ENCODE data around the gene DIS3L2.
"Not testable (repeated sequence)": the region's sequence is repeated elsewhere in the genome, so short reads cannot be mapped to it uniquely, and the experiment has no call there.

DIS3L2 gene

GRCh38 chr2:232336981-232337720, 375.6 kb downstream of the DIS3L2 start:
- no peak for DNase-seq

GRCh38 chr2:232338094-232338758, 376.7 kb downstream of the DIS3L2 start:
- not testable (repeated sequence) for DNase-seq

GRCh38 chr2:232338759-232339106, 377.2 kb downstream of the DIS3L2 start:
- DNase-seq = no peak

GRCh38 chr2:232339121-232340081, 377.9 kb downstream of the DIS3L2 start:
- DNase-seq = no peak

GRCh38 chr2:232340171-232340935, 378.8 kb downstream of the DIS3L2 start:
- no peak for DNase-seq

GRCh38 chr2:232341061-232341738, 379.7 kb downstream of the DIS3L2 start:
- DNase-seq = no peak

- DNase-seq = no peak
Measured at GRCh38 chr2:232341739-232342126, 380.2 kb downstream of the DIS3L2 start.

- DNase-seq = no peak
Measured at GRCh38 chr2:232342635-232343565, 381.4 kb downstream of the DIS3L2 start.

- no peak for DNase-seq
Measured at GRCh38 chr2:232343821-232344220, 382.3 kb downstream of the DIS3L2 start.

- DNase-seq = no peak
Measured at GRCh38 chr2:232345251-232345650, 383.7 kb downstream of the DIS3L2 start.

GRCh38 chr2:232347369-232347768, 385.9 kb downstream of the DIS3L2 start:
- DNase-seq = no peak

GRCh38 chr2:232348936-232349335, 387.4 kb downstream of the DIS3L2 start:
- DNase-seq = no peak

- DNase-seq = no peak
Measured at GRCh38 chr2:232349546-232349945, 388.0 kb downstream of the DIS3L2 start.

GRCh38 chr2:232349946-232350635, 388.6 kb downstream of the DIS3L2 start:
- no peak for DNase-seq

GRCh38 chr2:232350804-232351685, 389.5 kb downstream of the DIS3L2 start:
- no peak for DNase-seq

- DNase-seq = no peak
Measured at GRCh38 chr2:232351686-232352510, 390.4 kb downstream of the DIS3L2 start.

GRCh38 chr2:232352511-232353091, 391.1 kb downstream of the DIS3L2 start:
- no peak for DNase-seq

- no peak for DNase-seq
Measured at GRCh38 chr2:232353096-232353495, 391.6 kb downstream of the DIS3L2 start.
